Dendritic cell treated with granulocyte-macrophage colony-stimulating factor and Interleukin-4, amounts not matched to agents 40 ng/mL and 50 ng/mL, for 4 days (primary cell): ENCODE results near the gene PISD.
"Not testable (repeated sequence)": the region's sequence is repeated elsewhere in the genome, so short reads cannot be mapped to it uniquely, and the experiment has no call there.

Experiments used
- H3K27ac Mint-ChIP-seq: one replicate; pipeline ENCODE4 v1.8.0; 2022; ENCODE audit warnings: mild to moderate bottlenecking, mixed read lengths
- H3K27me3 Mint-ChIP-seq: one replicate; pipeline ENCODE4 v1.8.0; 2022; ENCODE audit warnings: mild to moderate bottlenecking, mixed read lengths
- H3K36me3 Mint-ChIP-seq: one replicate; pipeline ENCODE4 v1.8.0; 2022; ENCODE audit warnings: low read depth, mixed read lengths
- H3K4me1 Mint-ChIP-seq: one replicate; pipeline ENCODE4 v1.8.0; 2022; ENCODE audit warnings: low read depth, mixed read lengths
- H3K4me3 Mint-ChIP-seq: one replicate; pipeline ENCODE4 v1.8.0; 2022; ENCODE audit warnings: mild to moderate bottlenecking, moderate library complexity, mixed read lengths
- H3K9me3 Mint-ChIP-seq: one replicate; pipeline ENCODE4 v1.8.0; 2022; ENCODE audit warnings: mixed read lengths
- intact Hi-C: fragments of 100-400 bp; cut with micrococcal nuclease; formaldehyde crosslinking; loops from one replicate; pipeline ENCODE4 v1.15.0; 2022

Gene PISD

GRCh38 chr22:31603081-31603525, 58.9 kb downstream of the PISD start:
- H3K27me3 Mint-ChIP-seq, result no peaks in the 10 kb centered on the region
- intact Hi-C loops, result no loop called here
- H3K4me1 Mint-ChIP-seq, result no peaks in the 10 kb centered on the region
- H3K9me3 Mint-ChIP-seq, result no peaks in the 10 kb centered on the region
- H3K4me3 Mint-ChIP-seq, result no peak overlapping the region
- H3K27ac Mint-ChIP-seq, result no peak overlapping the region
- H3K36me3 Mint-ChIP-seq, result peaks cover 49% of the 10 kb centered on the region

- Mint-ChIP-seq H3K27ac (no peak overlapping the region), H3K27me3 (no peaks in the 10 kb centered on the region), H3K36me3 (peaks cover 43% of the 10 kb centered on the region), H3K9me3 (no peaks in the 10 kb centered on the region), H3K4me1 (no peaks in the 10 kb centered on the region), H3K4me3 (no peak overlapping the region)
- intact Hi-C loops, result no loop called here
Measured at GRCh38 chr22:31602259-31602952, 59.6 kb downstream of the PISD start.

- Mint-ChIP-seq H3K27me3 (no peaks in the 10 kb centered on the region), H3K9me3 (no peaks in the 10 kb centered on the region), H3K4me3 (no peak overlapping the region), H3K36me3 (peaks cover 7% of the 10 kb centered on the region), H3K27ac (no peak overlapping the region), H3K4me1 (no peaks in the 10 kb centered on the region)
- intact Hi-C loops, result no loop called here
Measured at GRCh38 chr22:31595271-31595670, 66.7 kb downstream of the PISD start.

GRCh38 chr22:31590161-31590560, 71.9 kb downstream of the PISD start:
- H3K9me3 Mint-ChIP-seq, H3K4me3 Mint-ChIP-seq, intact Hi-C loops, H3K27ac Mint-ChIP-seq, H3K4me1 Mint-ChIP-seq, H3K27me3 Mint-ChIP-seq: not testable (repeated sequence)
- peaks cover 41% of the 10 kb centered on the region for H3K36me3 Mint-ChIP-seq

GRCh38 chr22:31588970-31589675, 72.9 kb downstream of the PISD start:
- intact Hi-C loops, result no loop called here
- H3K36me3 Mint-ChIP-seq, result peaks cover 49% of the 10 kb centered on the region
- no peak overlapping the region for H3K4me3 Mint-ChIP-seq
- no peaks in the 10 kb centered on the region for H3K27me3 Mint-ChIP-seq
- no peaks in the 10 kb centered on the region for H3K9me3 Mint-ChIP-seq
- no peak overlapping the region for H3K27ac Mint-ChIP-seq
- no peaks in the 10 kb centered on the region for H3K4me1 Mint-ChIP-seq

- H3K36me3 Mint-ChIP-seq, result peaks cover 55% of the 10 kb centered on the region
- intact Hi-C loops, result no loop called here
Measured at GRCh38 chr22:31586137-31586920, 75.7 kb downstream of the PISD start.

GRCh38 chr22:31585161-31585859, 76.7 kb downstream of the PISD start:
- Mint-ChIP-seq H3K9me3 (no peaks in the 10 kb centered on the region), H3K4me3 (no peak overlapping the region), H3K36me3 (peaks cover 62% of the 10 kb centered on the region), H3K27me3 (no peaks in the 10 kb centered on the region), H3K4me1 (peaks cover 6% of the 10 kb centered on the region), H3K27ac (no peak overlapping the region)
- intact Hi-C loops, result no loop called here

More at GRCh38 chr22:31586137-31586920, 75.7 kb downstream of the PISD start:
- H3K27ac Mint-ChIP-seq, result no peak overlapping the region
- peaks cover 6% of the 10 kb centered on the region for H3K4me1 Mint-ChIP-seq
- H3K4me3 Mint-ChIP-seq, result no peak overlapping the region
- no peaks in the 10 kb centered on the region for H3K9me3 Mint-ChIP-seq
- H3K27me3 Mint-ChIP-seq, result no peaks in the 10 kb centered on the region

GRCh38 chr22:31584804-31585160, 77.2 kb downstream of the PISD start:
- peaks cover 6% of the 10 kb centered on the region for H3K4me1 Mint-ChIP-seq
- no peak overlapping the region for H3K27ac Mint-ChIP-seq
- H3K4me3 Mint-ChIP-seq, result no peak overlapping the region
- no peaks in the 10 kb centered on the region for H3K27me3 Mint-ChIP-seq
- peaks cover 67% of the 10 kb centered on the region for H3K36me3 Mint-ChIP-seq
- H3K9me3 Mint-ChIP-seq, result no peaks in the 10 kb centered on the region
- intact Hi-C loops, result no loop called here

GRCh38 chr22:31583861-31584485, 78.0 kb downstream of the PISD start:
- no peaks in the 10 kb centered on the region for H3K27me3 Mint-ChIP-seq
- H3K36me3 Mint-ChIP-seq, result peaks cover 65% of the 10 kb centered on the region
- no peaks in the 10 kb centered on the region for H3K9me3 Mint-ChIP-seq
- H3K4me1 Mint-ChIP-seq, result peaks cover 6% of the 10 kb centered on the region
- no peak overlapping the region for H3K4me3 Mint-ChIP-seq
- intact Hi-C loops, result no loop called here
- no peak overlapping the region for H3K27ac Mint-ChIP-seq

- Mint-ChIP-seq H3K4me3 (no peak overlapping the region), H3K9me3 (no peaks in the 10 kb centered on the region), H3K27me3 (no peaks in the 10 kb centered on the region), H3K4me1 (peaks cover 6% of the 10 kb centered on the region), H3K36me3 (peaks cover 66% of the 10 kb centered on the region), H3K27ac (no peak overlapping the region)
- intact Hi-C loops, result no loop called here
Measured at GRCh38 chr22:31579835-31580242, 82.2 kb downstream of the PISD start.

- intact Hi-C loops, result no loop called here
- H3K27me3 Mint-ChIP-seq, result no peaks in the 10 kb centered on the region
- H3K36me3 Mint-ChIP-seq, result peaks cover 68% of the 10 kb centered on the region
- peaks cover 6% of the 10 kb centered on the region for H3K4me1 Mint-ChIP-seq
- H3K4me3 Mint-ChIP-seq, result no peak overlapping the region
- H3K27ac Mint-ChIP-seq, result no peak overlapping the region
- no peaks in the 10 kb centered on the region for H3K9me3 Mint-ChIP-seq
Measured at GRCh38 chr22:31578171-31578570, 83.8 kb downstream of the PISD start.

- Mint-ChIP-seq H3K4me3 (no peak overlapping the region), H3K9me3 (no peaks in the 10 kb centered on the region), H3K36me3 (peaks cover 73% of the 10 kb centered on the region), H3K27me3 (no peaks in the 10 kb centered on the region), H3K27ac (no peak overlapping the region), H3K4me1 (peaks cover 6% of the 10 kb centered on the region)
- intact Hi-C loops, result no loop called here
Measured at GRCh38 chr22:31577711-31578110, 84.3 kb downstream of the PISD start.

GRCh38 chr22:31575190-31575589, 86.8 kb downstream of the PISD start:
- H3K36me3 Mint-ChIP-seq, result peaks cover 75% of the 10 kb centered on the region
- H3K4me3 Mint-ChIP-seq, result no peak overlapping the region
- intact Hi-C loops, result no loop called here
- no peak overlapping the region for H3K27ac Mint-ChIP-seq
- H3K9me3 Mint-ChIP-seq, result no peaks in the 10 kb centered on the region
- H3K4me1 Mint-ChIP-seq, result no peaks in the 10 kb centered on the region
- no peaks in the 10 kb centered on the region for H3K27me3 Mint-ChIP-seq
